Adrenal gland (tissue), 12 donors: ENCODE data around the gene CCDC15. TPM values are rescaled to one million over a fixed set of nuclear protein-coding genes. Genes with fewer than 3 reads are reported as not detected.

Experiments
- DNase-seq, 7 donors: peaks; one replicate each; pipeline ENCODE4 v3.0.0-alpha.2; 2019 to 2020
- H3K27ac ChIP-seq, 5 donors: fragments of 200-600 bp; sonication (generic) in 4 of 5; 1 replicate in 3 of 5; 2 replicates in 2 of 5; pipeline versions ENCODE4 v1.5.1 to v1.8.0; 2016 to 2020; ENCODE audit warnings: mild to moderate bottlenecking in 1 of 5
- H3K27me3 ChIP-seq: fragments of 200-600 bp; 2 replicates; pipeline ENCODE4 v1.8.0; 2021
- H3K36me3 ChIP-seq, 2 donors: fragments of 200-600 bp; replicated peaks in 1 of 2; 1 replicate in 1 of 2; 2 replicates in 1 of 2; pipeline versions ENCODE4 v1.5.1 to v1.8.0; 2018 to 2022
- H3K4me1 ChIP-seq, 2 donors: fragments of 200-600 bp; replicated peaks in 1 of 2; 1 replicate in 1 of 2; 2 replicates in 1 of 2; pipeline versions ENCODE4 v1.5.1 to v1.8.0; 2018 to 2021
- H3K4me3 ChIP-seq, 4 donors: fragments of 200-600 bp; sonication (generic) in 3 of 4; one replicate each; pipeline ENCODE4 v1.5.1; 2016 to 2018
- H3K9me3 ChIP-seq, 3 donors: fragments of 200-600 bp; sonication (generic) in 1 of 3; replicated peaks in 1 of 3; 1 replicate in 2 of 3; 2 replicates in 1 of 3; pipeline versions ENCODE4 v1.5.1 to v1.8.0; 2016 to 2021
- POLR2A ChIP-seq, 2 donors: fragments of 450-650 bp; IDR thresholded peaks; one replicate each; pipeline ENCODE4 v1.6.1; 2017; ENCODE audit warnings: antibody characterized with exemption in 2 of 2, mild to moderate bottlenecking in 2 of 2, moderate library complexity in 1 of 2
- WGBS, 4 donors: extraction: QIAGEN DNeasy Blood & Tissue Kit in 2 of 4; methylation state at CpG; one replicate each; pipeline versions ENCODE4 v1.1.5 to v1.1.7; 2013 to 2017; 5-methylcytosine and 5-hydroxymethylcytosine counted together
- intact Hi-C, 2 donors: fragments of 100-400 bp; cut with DNase I; formaldehyde crosslinking; loops; one replicate each; pipeline versions ENCODE4 v1.14.1 to v1.15.0; 2022 to 2023
- polyA plus RNA-seq, 3 donors: library from polyadenylated mRNA; stranded (reverse); fragments of 200-250 nt in 2 of 3; fragments of 350-450 nt in 1 of 3; fragmentation: Illumina TruSeq in 1 of 3; extraction: RNeasy Lipid Tissue Mini Kit (QIAGEN cat#74804) in 1 of 3; gene quantifications; one replicate each; pipeline ENCODE4 v1.2.3, GENCODE V29; 2013 to 2014
- total RNA-seq, 9 donors: library from RNA; depleted of rRNA in 4 of 9; stranded (reverse); fragments of >200 nt in 4 of 9; fragments of 120-200 nt in 1 of 9; fragmentation: NEBNext Ultra II Directional in 1 of 9; extraction: Animal tissue kit (Norgen Biotek cat#: 25700) in 1 of 9; gene quantifications; one replicate each; pipeline versions ENCODE4 v1.1.0 to v1.2.4, GENCODE V29; 2013 to 2023
- TF ChIP-seq, protein P1 (sequence below), 6 experiments: fragments of 450-650 bp in 4 of 6; fragments of 200-600 bp in 2 of 6; sonication (generic) in 1 of 6; IDR thresholded peaks; 1 replicate in 5 of 6; 2 replicates in 1 of 6; pipeline versions ENCODE4 v1.5.1 to v1.8.0; 2016 to 2021; ENCODE audit warnings: antibody characterized with exemption in 6 of 6, mild to moderate bottlenecking in 2 of 6, moderate library complexity in 1 of 6
- donor health status: healthy with polysubstance abuse.
- donor health status: Bipolar disorder and iron deficiency.
- donor health status: DM: yes; HTN: yes; CAD: no.
- donor health status: DM: no; HTN: no; CAD: no.
- donor health status: DM: no; HTN: no; CAD: no.
- donor health status: DM: yes; HTN: yes; CAD: no.

Gene CCDC15
- total and polyA plus RNA-seq, 12 donors = 0.47 to 4.9 (median 2.0) TPM

DNA sequence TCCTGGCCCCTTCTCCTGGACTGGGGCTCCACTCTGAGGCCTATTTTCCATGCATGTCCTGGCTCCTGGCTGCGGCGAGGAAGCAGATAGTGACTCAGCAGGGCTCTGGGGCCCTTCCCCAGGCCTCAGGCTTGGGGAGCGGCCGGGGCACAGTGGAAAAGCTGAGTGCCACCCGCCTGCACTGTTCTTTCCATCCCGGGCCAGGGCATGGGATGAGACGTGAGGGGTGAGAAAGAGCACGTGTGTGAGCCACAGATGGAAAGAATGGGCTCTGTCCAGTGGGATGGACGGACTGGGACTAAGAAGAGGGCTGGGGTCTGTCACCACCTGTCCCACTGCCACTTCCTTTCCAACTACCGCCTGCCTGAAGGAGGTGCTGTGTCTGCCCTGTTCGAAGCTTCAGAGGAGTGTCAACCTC is 121.9 kb downstream of the CCDC15 start:
- WGBS, 4 donors = 73 to 75% (median 74%) methylated on average over 7 to 11 of the region's 11 CpGs
- Histone ChIP-seq H3K27me3 (no peaks in the 10 kb centered on the region), H3K4me3 (no peak overlapping the region), H3K36me3 (peaks cover 0 to 31% of the 10 kb centered on the region in 2 donors), H3K4me1 (peaks cover 17 to 66% of the 10 kb centered on the region in 2 donors), H3K9me3 (no peaks in the 10 kb centered on the region), H3K27ac (peak overlapping the region in 3 of 5 donors; percentile 14 to 95 (median 55))
- peak; percentile 59 to 91 (median 70) for DNase-seq
- intact Hi-C loops = no loop called here
- TF ChIP-seq POLR2A (IDR thresholded peaks at IDR 0.05) = peak in 1 of 2 donors; percentile 11
- TF ChIP-seq, protein P1, sequence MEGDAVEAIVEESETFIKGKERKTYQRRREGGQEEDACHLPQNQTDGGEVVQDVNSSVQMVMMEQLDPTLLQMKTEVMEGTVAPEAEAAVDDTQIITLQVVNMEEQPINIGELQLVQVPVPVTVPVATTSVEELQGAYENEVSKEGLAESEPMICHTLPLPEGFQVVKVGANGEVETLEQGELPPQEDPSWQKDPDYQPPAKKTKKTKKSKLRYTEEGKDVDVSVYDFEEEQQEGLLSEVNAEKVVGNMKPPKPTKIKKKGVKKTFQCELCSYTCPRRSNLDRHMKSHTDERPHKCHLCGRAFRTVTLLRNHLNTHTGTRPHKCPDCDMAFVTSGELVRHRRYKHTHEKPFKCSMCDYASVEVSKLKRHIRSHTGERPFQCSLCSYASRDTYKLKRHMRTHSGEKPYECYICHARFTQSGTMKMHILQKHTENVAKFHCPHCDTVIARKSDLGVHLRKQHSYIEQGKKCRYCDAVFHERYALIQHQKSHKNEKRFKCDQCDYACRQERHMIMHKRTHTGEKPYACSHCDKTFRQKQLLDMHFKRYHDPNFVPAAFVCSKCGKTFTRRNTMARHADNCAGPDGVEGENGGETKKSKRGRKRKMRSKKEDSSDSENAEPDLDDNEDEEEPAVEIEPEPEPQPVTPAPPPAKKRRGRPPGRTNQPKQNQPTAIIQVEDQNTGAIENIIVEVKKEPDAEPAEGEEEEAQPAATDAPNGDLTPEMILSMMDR (IDR thresholded peaks at IDR 0.05) = no peak

DNA sequence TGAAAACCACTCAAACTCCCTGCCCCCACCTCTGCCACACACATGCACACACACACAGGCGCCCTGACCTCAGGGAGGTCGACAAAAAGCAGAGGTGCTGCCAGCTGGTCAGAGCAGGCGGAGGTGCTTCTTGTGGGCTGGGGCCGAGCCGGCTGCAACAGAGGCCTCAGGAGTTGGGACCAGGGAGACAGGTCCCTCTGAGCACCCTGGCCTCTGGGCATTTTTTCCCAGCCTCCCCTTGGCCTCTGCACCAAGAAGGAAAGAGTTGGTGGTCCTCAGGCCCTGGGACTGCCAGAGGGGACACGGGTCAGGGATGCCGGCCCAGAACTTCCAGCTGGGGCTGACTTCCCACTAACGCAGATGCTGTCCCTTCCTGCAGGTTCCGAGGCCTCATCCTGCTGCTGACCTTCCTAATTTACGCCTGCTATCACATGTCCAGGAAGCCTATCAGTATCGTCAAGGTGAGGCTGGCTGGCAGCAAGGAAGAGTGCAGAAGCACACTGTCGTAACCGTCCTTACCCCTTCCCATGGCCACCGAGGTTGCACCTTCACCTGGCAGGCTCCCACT is 122.5 kb downstream of the CCDC15 start:
- Histone ChIP-seq H3K27me3 (no peaks in the 10 kb centered on the region), H3K4me3 (no peak overlapping the region), H3K9me3 (no peaks in the 10 kb centered on the region), H3K36me3 (peaks cover 0 to 35% of the 10 kb centered on the region in 2 donors), H3K4me1 (peaks cover 11 to 66% of the 10 kb centered on the region in 2 donors), H3K27ac (peak overlapping the region in 2 of 5 donors; percentile 55 to 95)
- WGBS, 4 donors = 57 to 76% (median 60%) methylated on average over 11 to 14 of the region's 14 CpGs
- intact Hi-C loops = no loop called here
- TF ChIP-seq, protein P1 (IDR thresholded peaks at IDR 0.05) = no peak
- TF ChIP-seq POLR2A (IDR thresholded peaks at IDR 0.05) = no peak
- DNase-seq = peak in 1 of 7 donors; percentile 21

DNA sequence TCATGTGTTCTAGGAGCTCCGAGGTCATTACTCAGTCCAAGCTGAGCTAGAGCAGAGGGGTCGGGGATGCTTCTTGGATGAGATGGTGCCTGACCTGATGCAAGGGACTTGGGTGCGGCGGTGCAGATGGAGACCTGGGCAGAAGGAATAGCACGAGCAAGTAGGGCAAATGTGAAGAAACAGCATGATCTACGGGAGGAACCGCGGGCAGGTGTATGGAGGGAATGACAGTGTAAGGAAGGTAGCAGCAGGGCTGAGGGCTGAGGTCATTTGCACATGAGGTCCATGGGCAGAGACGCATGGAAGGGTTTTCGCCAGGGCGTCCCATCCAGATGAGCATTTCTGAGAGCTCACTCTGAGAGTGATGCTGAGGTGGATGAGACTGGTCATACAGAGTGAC is 124.0 kb downstream of the CCDC15 start:
- TF ChIP-seq, protein P1 (IDR thresholded peaks at IDR 0.05) = no peak
- no peak for TF ChIP-seq POLR2A (IDR thresholded peaks at IDR 0.05)
- Histone ChIP-seq H3K4me1 (peaks cover 7 to 63% of the 10 kb centered on the region in 2 donors), H3K27ac (peak overlapping the region in 1 of 5 donors; percentile 8), H3K4me3 (no peak overlapping the region), H3K9me3 (no peaks in the 10 kb centered on the region), H3K27me3 (no peaks in the 10 kb centered on the region), H3K36me3 (peaks cover 0 to 43% of the 10 kb centered on the region in 2 donors)
- peak in 1 of 7 donors; percentile 11 for DNase-seq
- intact Hi-C loops = no loop called here
- WGBS, 4 donors = 91 to 97% (median 95%) methylated on average over 11 of the region's 11 CpGs

DNA sequence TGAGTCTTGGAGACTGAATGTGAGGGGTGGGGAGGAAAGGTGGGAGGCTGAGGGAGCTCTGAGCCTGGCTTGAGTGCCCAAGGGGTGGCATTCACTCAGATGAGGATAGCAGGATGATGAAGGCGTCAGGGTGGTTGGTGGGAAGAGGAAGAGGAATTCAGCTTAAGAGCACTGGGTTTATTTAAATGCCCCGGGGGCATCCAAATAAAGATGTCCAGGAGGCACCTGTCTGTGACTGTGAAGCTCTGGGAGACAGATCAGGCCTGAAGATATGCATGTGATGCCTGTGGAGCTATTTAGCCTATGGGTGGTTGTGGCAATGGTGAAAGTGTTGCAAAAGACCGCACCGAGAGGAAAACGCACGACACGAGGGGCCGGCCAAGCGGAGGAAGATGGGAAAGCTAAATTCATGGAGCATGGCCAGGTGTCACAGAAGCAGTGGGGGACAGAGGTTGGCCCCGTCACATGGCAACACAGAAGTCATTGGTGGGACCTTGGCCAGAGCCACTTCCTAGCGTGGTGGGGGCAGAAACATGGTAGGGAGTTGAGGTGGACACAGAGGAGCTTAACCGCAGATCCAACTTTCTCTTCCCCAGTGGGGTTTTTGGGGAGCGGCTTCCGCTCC is 124.6 kb downstream of the CCDC15 start:
- Histone ChIP-seq H3K9me3 (no peaks in the 10 kb centered on the region), H3K4me3 (no peak overlapping the region), H3K27ac (peak overlapping the region in 2 of 5 donors; percentile 34 to 58), H3K36me3 (peaks cover 0 to 47% of the 10 kb centered on the region in 2 donors), H3K4me1 (peaks cover 13 to 63% of the 10 kb centered on the region in 2 donors), H3K27me3 (no peaks in the 10 kb centered on the region)
- WGBS, 4 donors = 96 to 97% (median 96%) methylated on average over 14 of the region's 14 CpGs
- no peak for TF ChIP-seq POLR2A (IDR thresholded peaks at IDR 0.05)
- TF ChIP-seq, protein P1 (IDR thresholded peaks at IDR 0.05) = no peak
- intact Hi-C loops = no loop called here
- DNase-seq = no peak
